NOMO-1 (cell line): Measurements from ENCODE around the gene CAMKK1.
A peak's percentile ranks its signal among the peaks of the same experiment; 100 is the strongest.

Experiments
- DNase-seq, 2 experiments: peaks; one replicate each; lab custom pipeline; 2025; ENCODE audit not compliant: unreplicated experiment in 2 of 2; lab: John Stamatoyannopoulos, UW

Gene CAMKK1

DNA sequence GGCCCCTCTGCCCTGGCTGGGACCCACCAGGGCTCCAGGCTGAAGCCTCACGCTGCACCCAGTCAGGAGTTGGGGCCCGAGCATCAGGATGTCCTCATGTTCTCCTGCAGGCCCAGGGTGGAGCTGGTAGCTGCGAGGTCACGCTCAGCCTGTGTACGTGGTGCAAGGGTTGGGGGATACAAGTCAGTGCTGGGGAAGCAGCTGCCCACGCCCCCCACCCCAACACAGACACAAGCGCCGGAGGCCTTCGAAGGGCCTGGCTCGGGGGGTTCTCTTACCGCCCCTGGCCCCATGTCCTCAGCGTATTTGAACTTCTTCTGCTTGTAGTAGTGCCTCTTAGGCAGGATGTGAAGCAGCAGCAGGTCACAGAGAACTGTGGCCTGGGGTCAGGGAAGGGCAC is 4.9 kb upstream of the CAMKK1 start:
- no peak for DNase-seq

GRCh38 chr17:3896968-3897235 is 4.0 kb upstream of the CAMKK1 start:
- no peak for DNase-seq

GRCh38 chr17:3896108-3896967 is 3.5 kb upstream of the CAMKK1 start:
- DNase-seq, result no peak

- DNase-seq, result peak in 1 of 2 experiments; percentile 2
Measured at GRCh38 chr17:3895354-3895753, 2.5 kb upstream of the CAMKK1 start.

- DNase-seq, result peak; percentile 20 to 45
Measured at GRCh38 chr17:3894911-3895343, 2.1 kb upstream of the CAMKK1 start.

DNA sequence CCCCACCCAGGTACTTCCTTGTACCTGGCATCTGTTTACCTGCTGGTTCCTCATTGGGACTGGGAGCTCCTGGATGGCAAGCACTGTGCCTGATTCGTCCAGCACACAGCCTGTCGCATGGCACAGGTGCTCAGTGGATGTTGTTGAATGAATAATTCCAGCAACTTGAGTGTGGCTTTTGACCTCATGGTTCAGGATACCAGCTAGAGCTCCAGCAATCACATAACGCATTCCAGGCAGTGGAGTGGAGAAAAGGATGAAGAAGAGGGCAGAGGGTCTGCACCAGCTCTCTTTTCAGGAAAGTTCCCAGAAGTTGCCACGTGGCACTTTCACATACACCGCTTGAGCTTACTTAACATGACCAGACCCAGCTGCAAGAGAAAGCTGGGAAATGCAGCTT is 1.3 kb upstream of the CAMKK1 start:
- DNase-seq, result no peak

DNA sequence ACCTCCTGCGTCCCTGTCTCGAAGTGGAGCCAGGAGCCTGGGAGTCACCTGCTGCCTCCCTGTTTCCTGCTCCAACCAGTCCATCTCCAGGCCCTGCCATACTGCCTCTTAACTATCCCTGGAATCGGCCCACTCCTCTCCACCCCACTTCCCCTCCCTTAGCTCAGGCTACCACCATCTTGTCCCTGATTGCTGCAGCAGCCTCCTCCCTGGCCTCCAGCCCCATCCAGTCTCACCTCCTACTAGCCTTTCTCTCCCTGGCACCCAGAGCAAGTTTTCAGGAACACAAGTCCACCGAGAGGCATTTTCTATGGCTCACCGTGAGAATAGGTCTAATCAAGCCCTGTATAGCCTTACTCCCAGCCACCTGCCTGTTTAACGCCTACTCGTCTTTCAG is 865 bp upstream of the CAMKK1 start:
- no peak for DNase-seq

DNA sequence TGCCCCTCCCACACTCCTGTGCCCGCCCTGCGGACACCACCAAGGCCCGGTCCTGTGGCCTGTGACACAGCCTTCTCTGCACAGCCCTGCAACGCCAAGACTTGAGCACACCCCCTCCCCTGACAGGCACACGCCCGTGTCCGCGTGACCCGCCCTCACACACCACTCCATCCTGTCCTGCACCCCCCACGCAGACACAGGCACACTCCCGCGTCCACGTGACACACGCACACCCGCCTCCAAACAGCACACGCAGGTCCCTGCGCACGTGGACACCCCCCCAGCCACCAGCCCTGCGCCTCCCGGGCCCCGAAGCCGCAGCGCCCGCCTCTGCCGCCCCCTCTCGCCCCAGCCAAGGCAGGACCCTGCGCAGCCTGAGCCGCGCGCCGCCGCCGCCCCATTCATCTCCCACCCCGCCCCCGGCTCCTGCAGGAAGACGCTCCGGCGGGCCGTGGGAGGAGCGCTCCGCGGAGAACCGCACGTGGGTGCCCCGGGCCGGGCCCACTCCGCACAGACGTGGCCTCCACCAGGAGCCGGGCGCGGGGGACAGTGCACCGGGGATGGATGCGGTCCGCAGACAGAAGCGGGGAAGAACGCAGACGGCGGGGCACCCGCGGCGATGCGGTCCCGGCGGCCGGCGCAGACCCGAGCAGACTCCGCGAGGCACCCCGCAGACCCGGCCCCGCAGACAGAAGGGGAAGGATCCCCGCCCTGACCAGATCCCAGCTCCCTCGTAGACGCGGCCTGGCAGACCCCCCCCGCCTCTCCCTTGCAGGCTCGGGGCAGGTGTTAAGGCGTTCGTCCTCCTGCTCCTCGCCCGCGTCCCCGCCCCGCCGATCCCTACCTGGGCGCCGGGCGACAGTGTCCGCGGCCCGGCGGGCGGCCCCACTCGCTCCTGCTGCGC is 506 bp downstream of the CAMKK1 start:
- peak; percentile 47 to 52 for DNase-seq

- no peak for DNase-seq
Measured at GRCh38 chr17:3891626-3892094, 1.2 kb downstream of the CAMKK1 start.

DNA sequence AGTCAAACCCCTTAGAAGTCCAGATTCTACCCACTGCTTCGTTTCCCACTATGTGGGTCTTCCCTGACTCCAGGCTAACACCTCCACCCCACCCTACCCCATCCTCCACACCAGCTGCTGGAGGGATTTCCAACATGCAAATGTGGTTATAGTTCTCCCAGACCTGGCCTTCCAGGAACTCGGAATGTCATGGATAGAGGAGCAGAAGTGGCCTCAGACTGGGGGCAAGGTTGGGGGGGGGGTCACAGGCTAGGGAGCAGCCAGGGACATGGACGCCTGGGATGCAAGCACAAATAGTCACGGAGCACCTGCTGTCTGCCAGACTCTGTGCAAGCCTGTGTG is 2.0 kb downstream of the CAMKK1 start:
- no peak for DNase-seq

GRCh38 chr17:3890082-3890877 is 2.6 kb downstream of the CAMKK1 start:
- DNase-seq, result no peak

DNA sequence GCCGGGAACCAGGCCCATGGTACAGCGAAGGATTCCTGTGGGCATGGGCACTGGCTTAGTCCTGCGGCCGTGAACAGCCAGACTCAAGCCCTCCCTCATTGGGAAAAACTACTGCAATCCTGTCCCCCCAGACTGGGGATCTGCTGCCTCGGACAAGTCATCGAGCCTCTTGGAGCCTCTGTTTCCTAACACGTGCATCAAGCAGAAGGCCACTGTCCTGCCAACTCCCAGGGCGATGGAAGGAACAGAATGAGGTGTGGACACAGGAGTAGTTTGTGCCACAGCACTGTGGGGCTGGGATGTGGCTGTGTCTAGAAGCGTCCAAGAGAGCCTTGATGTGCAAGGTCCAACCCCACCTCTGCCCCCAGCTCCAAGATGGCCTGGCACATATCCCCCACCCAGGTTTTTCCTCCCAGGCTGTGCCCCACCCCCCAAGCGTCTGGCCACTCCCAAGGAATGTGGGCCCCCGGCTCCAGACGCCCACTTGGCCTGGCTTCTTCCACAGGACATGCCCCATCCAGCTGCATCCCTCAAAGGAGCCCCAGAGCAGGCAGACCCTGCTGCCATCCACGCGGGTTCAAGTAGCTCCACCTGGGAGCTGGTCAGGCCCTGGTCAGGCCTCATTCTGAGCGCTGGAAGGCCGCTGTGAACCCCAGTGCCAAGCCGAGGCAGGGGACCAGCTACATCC is 3.4 kb downstream of the CAMKK1 start:
- no peak for DNase-seq

GRCh38 chr17:3888343-3889171 is 4.3 kb downstream of the CAMKK1 start:
- DNase-seq, result no peak

DNA sequence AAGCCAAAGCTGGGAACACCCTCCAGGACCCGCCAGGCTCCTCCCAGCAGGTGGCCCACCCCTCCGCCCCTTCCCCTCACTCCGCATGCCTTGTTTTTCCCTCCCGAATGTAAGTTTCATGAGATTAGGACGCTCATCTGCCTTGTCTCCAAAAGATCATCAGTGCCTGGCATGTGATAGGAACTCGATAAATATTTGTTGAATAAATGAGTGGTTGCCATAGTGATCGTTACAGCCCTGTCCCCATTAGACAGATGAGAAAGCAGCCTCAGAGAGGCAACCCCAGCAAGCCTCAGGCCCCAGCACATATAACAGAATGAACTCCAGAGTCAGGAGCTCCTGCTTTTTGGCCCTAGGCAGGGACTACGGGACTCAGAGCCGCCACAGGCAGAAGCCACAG is 5.0 kb downstream of the CAMKK1 start:
- DNase-seq, result no peak

- no peak for DNase-seq
Measured at GRCh38 chr17:3887394-3887793, 5.5 kb downstream of the CAMKK1 start.

GRCh38 chr17:3886776-3887175 is 6.1 kb downstream of the CAMKK1 start:
- peak; percentile 30 to 53 for DNase-seq

DNA sequence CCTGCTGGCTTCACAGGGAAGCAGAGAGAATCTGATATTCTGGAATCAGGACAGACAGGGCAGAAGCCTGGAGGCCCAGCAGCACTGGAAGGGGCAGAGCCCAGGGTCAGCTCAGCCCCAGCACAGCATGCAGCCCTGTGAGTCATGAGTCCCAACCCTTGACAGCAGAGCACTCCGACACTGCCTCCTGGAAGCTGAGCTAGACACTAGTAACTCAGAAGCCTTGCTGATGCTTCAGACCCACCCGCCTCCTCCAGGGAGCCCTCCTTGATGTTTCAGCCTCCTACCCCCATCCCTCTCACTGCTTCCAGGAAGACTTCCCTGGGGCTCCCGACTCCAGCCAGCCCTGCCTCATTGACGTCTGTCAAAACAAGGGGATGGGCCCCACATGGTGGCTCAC is 6.9 kb downstream of the CAMKK1 start:
- DNase-seq, result no peak

GRCh38 chr17:3885271-3885670 is 7.6 kb downstream of the CAMKK1 start:
- DNase-seq, result no peak

DNA sequence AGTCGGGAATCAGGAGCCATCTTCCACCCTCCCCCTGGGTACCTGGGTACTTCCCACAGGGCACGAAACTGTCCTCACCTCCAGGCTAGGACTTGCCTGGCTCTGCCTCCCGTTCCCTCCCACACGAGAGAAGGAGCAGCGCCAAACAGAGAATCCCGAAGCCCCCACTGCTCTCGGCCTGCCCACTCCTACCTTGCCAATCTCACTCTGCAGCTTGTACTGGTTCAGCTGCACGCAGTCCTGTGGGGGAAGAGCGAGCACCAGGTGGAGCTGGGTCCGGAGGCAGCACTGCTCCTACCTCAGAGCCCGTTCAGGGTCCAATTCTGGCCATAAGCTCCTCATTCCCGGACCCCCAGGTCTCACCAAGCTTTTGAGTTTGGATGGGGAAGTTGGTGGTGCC is 8.7 kb downstream of the CAMKK1 start:
- no peak for DNase-seq

DNA sequence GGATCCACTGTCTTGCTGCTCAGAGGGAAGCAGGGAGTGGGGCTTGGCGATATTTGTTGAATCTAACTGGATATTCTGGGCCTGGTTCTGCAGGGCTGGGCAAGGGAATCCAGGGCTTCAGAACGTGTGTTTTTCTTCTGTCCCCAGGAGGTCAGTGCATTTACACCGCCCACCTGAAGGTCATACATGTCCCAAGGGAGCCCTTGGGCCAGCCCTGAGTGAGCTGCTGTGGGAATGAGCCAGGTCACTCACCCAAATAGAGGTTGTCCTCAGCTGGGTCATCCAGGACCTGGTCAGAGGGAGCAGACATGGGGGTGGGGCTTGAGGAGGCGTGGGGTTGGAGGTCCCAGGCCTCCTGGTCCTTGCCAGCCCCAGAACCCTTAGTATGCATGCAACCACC is 10.6 kb downstream of the CAMKK1 start:
- no peak for DNase-seq
